SJCRH30 (cell line): ENCODE data around the gene INTS15. TPM values are rescaled to one million over a fixed set of nuclear protein-coding genes. Genes with fewer than 3 reads are reported as not detected.

Source experiments
- DNase-seq, 2 experiments: peaks; one replicate each; pipeline ENCODE4 v3.0.0-alpha.2; 2015 to 2020
- H3K27ac ChIP-seq: fragments of 250-450 bp; sonication (Bioruptor Pico); 2 replicates; pipeline ENCODE4 v1.5.1; 2020; ENCODE audit warnings: mild to moderate bottlenecking, moderate library complexity
- H3K27me3 ChIP-seq: fragments of 250-450 bp; sonication (Bioruptor Pico); 2 replicates; pipeline ENCODE4 v1.5.1; 2020; ENCODE audit warnings: mild to moderate bottlenecking, moderate library complexity
- H3K36me3 ChIP-seq: fragments of 250-450 bp; sonication (Bioruptor Pico); 2 replicates; pipeline ENCODE4 v1.5.1; 2020; ENCODE audit warnings: mild to moderate bottlenecking, moderate library complexity
- H3K4me1 ChIP-seq: fragments of 250-450 bp; sonication (Bioruptor Pico); 2 replicates; pipeline ENCODE4 v1.5.1; 2020; ENCODE audit warnings: mild to moderate bottlenecking, moderate library complexity
- H3K4me3 ChIP-seq: fragments of 250-450 bp; sonication (Bioruptor Pico); 2 replicates; pipeline ENCODE4 v1.5.1; 2020; ENCODE audit warnings: mild to moderate bottlenecking, moderate library complexity
- H3K9me3 ChIP-seq: fragments of 250-450 bp; sonication (Bioruptor Pico); replicated peaks from 2 replicates; pipeline ENCODE4 v1.5.1; 2020; ENCODE audit warnings: mild to moderate bottlenecking, moderate library complexity
- total RNA-seq: library from RNA; depleted of rRNA; stranded (reverse); fragments of >200 nt; shearing (Covaris generic); gene quantifications from 2 replicates; pipeline ENCODE4 v1.2.3, GENCODE V29; 2014

Gene INTS15
- total RNA-seq, 1 experiment from 2014 or later: 18.8 TPM

GRCh38 chr7:6590645-6591110 lies 857 bp downstream of the INTS15 start:
- Histone ChIP-seq H3K27me3 (no peaks in the 10 kb centered on the region), H3K4me1 (0 out of 2 replicates have a peak, but pooled peaks cover 2% of the 10 kb centered on the region), H3K9me3 (no peaks in the 10 kb centered on the region), H3K4me3 (peak overlapping the region; percentile 82), H3K36me3 (peaks cover 31% of the 10 kb centered on the region), H3K27ac (no peak overlapping the region)
- DNase-seq: no peak

DNA sequence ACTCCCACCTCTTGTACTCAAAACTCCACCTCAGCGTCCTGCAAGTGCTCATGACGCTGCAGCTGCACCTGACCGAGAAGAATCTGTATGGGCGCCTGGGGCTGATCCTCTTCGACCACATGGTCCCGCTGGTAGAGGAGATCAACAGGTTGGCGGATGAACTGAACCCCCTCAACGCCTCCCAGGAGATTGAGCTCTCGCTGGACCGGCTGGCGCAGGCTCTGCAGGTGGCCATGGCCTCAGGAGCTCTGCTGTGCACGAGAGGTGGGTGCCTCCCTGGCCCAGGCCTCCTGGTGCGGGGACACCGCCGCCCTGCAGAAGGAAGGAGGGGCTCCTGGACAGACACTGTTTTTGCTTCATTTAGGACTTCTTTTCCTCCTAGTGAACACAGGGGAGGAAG lies 10.3 kb downstream of the INTS15 start:
- no peaks in the 10 kb centered on the region for H3K9me3 ChIP-seq
- H3K36me3 ChIP-seq: peaks cover 31% of the 10 kb centered on the region

DNA sequence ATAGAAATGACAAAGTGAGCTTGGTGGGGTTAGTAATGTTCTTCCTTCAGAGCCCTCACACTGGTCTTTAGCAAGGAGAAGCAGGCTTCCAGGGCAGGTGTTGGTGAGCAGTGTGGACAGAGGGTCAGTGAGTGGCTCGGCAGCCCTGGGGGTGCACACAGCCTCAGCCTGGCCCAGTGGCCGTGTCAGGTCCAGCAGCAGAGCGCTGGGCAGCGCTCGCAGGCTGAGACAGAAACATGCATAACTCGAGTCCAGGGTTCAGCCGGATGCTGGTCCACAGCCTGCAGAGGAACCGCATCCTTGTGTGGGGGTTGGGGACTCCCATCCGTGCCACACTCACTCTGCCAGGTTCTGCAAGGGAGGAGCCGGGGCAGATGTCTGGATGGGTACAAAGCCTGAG lies 14.6 kb downstream of the INTS15 start:
- Histone ChIP-seq H3K27me3 (no peaks in the 10 kb centered on the region), H3K27ac (no peak overlapping the region), H3K9me3 (no peaks in the 10 kb centered on the region), H3K36me3 (peaks cover 13% of the 10 kb centered on the region; the same call in 1 of the 2 replicates), H3K4me3 (no peak overlapping the region), H3K4me1 (no peaks in the 10 kb centered on the region)
- no peak for DNase-seq

More for the DNA sequence above, 10.3 kb downstream of the INTS15 start:
- Histone ChIP-seq H3K4me1 (no peaks in the 10 kb centered on the region), H3K27me3 (no peaks in the 10 kb centered on the region), H3K4me3 (no peak overlapping the region), H3K27ac (no peak overlapping the region)
- no peak for DNase-seq

GRCh38 chr7:6606866-6607583 lies 17.2 kb downstream of the INTS15 start:
- no peak overlapping the region for H3K4me3 ChIP-seq
- no peaks in the 10 kb centered on the region for H3K4me1 ChIP-seq
- H3K27ac ChIP-seq: no peak overlapping the region
- peaks cover 6% of the 10 kb centered on the region; the same call in 1 of the 2 replicates for H3K36me3 ChIP-seq
- H3K9me3 ChIP-seq: no peaks in the 10 kb centered on the region
- no peak for DNase-seq
- H3K27me3 ChIP-seq: no peaks in the 10 kb centered on the region

DNA sequence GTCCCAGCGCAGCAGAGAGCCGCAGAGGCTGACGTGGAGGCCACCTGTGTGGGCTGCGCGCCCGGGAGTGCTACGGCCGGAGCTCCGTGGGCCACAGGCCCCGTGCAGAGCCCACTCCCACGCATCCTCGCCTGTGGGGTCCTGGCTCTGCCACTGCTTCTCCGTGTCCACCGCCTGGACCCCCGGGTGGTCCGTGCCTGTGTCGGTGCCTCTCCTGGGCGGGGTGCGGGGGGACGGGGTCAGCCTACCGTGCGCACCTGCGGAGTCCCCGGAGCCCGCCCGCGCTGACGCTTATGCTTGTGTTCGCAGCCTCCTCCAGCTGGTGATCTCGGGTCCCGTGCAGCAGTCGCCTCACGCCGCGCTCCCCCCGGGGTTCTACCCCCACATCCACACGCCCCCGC lies 17.8 kb downstream of the INTS15 start:
- H3K36me3 ChIP-seq: no peaks in the 10 kb centered on the region
- no peak overlapping the region for H3K27ac ChIP-seq
- DNase-seq: no peak
- H3K9me3 ChIP-seq: no peaks in the 10 kb centered on the region
- no peaks in the 10 kb centered on the region for H3K4me1 ChIP-seq
- H3K4me3 ChIP-seq: no peak overlapping the region
- H3K27me3 ChIP-seq: no peaks in the 10 kb centered on the region

- H3K36me3 ChIP-seq: no peaks in the 10 kb centered on the region
- no peak overlapping the region for H3K4me3 ChIP-seq
- H3K9me3 ChIP-seq: no peaks in the 10 kb centered on the region
- no peak overlapping the region for H3K27ac ChIP-seq
- no peak for DNase-seq
- no peaks in the 10 kb centered on the region for H3K4me1 ChIP-seq
- no peaks in the 10 kb centered on the region for H3K27me3 ChIP-seq
Observed at GRCh38 chr7:6608081-6608480, 18.3 kb downstream of the INTS15 start.

GRCh38 chr7:6608794-6609193 lies 19.0 kb downstream of the INTS15 start:
- H3K27me3 ChIP-seq: no peaks in the 10 kb centered on the region

DNA sequence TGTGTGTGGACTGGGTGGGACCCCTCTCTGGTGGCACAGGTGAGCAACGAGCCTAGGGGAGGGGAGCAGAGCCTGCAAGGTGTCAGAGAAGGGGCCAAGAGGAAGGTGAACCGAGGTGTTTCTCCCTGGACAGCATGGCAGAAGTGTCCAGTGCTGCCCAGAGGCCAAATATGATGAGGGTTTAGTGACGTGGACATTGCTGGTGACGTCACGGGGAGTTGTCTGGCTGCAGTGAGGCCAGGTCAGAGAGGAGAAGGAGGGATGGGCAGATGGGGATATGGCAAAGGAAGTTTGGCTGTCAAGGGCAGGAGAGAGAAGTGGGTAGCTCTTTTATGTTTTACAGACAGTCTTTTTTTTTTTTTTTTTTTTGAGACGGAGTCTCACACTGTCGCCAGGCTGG lies 23.0 kb downstream of the INTS15 start:
- Histone ChIP-seq H3K27me3 (no peaks in the 10 kb centered on the region), H3K27ac (no peak overlapping the region), H3K4me1 (peaks cover 4% of the 10 kb centered on the region; the same call in 1 of the 2 replicates), H3K4me3 (no peak overlapping the region), H3K36me3 (no peaks in the 10 kb centered on the region), H3K9me3 (no peaks in the 10 kb centered on the region)
- DNase-seq: no peak

More at GRCh38 chr7:6608794-6609193, 19.0 kb downstream of the INTS15 start:
- no peak overlapping the region for H3K27ac ChIP-seq
- no peaks in the 10 kb centered on the region for H3K36me3 ChIP-seq
- no peak overlapping the region for H3K4me3 ChIP-seq
- H3K9me3 ChIP-seq: no peaks in the 10 kb centered on the region
- no peak for DNase-seq
- H3K4me1 ChIP-seq: no peaks in the 10 kb centered on the region

DNA sequence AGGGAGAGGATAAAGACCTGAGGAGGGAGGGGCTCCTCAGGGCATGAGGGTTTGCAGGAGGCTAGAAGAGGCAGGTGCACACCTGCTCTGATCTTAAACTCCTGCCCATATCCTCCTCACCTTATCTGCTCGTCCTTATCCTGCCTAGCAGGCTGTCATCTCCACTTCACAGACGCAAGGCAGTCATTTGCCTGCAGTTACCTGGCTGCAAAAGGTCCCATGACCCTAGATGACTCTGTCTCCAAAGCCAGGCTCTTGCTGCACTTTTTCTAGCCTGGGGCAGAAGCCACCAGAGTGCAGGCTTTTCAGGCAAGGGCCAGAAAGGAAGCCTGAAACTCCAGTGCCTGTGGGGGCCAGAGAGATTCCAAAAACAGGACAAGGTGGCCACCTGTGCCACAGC lies 23.9 kb downstream of the INTS15 start:
- Histone ChIP-seq H3K27ac (no peak overlapping the region), H3K27me3 (no peaks in the 10 kb centered on the region), H3K9me3 (no peaks in the 10 kb centered on the region), H3K36me3 (no peaks in the 10 kb centered on the region), H3K4me1 (peaks cover 4% of the 10 kb centered on the region; the same call in 1 of the 2 replicates), H3K4me3 (no peak overlapping the region)
- no peak for DNase-seq

GRCh38 chr7:6614953-6615722 lies 25.3 kb downstream of the INTS15 start, which contains the start of gene ZNF853:
TSS of gene ZNF853 (plus strand) at chr7:6615610. CDS start at chr7:6616175, 565 bp downstream.
- H3K27me3 ChIP-seq: no peaks in the 10 kb centered on the region
- DNase-seq: peak; percentile 37 to 50

DNA sequence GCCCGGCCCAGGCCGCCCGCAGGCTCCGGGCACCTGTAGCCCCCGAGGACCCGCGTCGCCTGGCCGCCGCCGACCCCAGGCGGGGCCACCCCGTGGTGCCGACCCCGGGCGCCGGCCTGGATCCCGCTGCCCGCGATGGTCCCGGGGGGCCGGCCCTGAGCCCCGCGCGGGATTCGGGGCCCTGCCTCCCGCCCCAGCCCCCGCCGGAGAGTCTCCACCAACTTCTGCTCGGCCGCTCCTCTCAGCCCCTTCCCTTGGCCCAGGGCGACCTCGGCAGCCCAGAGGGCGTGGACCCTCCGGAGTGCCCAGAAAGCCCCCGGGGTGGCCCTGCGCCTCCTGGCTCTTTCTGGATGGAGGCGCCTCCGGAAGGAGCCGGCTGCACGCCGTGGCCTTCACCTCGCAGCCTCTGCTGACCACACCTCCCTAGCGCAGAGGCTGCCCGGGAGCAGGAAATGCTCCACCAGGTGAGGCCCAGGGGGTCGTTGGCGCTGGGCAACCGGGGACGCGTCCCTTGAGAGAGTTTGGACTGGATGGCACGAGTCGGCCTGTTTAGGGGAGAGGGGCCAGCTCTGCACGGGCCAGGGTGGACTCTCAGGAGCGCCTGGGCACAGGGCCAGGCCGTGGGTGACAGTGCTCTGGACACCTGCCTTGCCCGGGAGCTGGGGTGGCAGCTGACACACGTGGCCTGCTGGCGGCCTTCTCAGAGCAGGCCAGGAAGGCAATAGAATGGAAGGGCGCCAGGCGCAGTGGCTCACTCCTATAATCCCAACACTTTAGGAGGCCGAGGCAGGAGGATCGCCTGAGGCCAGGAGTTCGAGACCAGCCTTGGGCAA lies 26.1 kb downstream of the INTS15 start:
- Histone ChIP-seq H3K4me3 (peak overlapping the region; percentile 73), H3K27me3 (no peaks in the 10 kb centered on the region), H3K36me3 (no peaks in the 10 kb centered on the region), H3K27ac (no peak overlapping the region), H3K4me1 (peaks cover 4% of the 10 kb centered on the region; the same call in 1 of the 2 replicates), H3K9me3 (no peaks in the 10 kb centered on the region)
- DNase-seq: peak; percentile 56 to 66

More at GRCh38 chr7:6614953-6615722, 25.3 kb downstream of the INTS15 start, which contains the start of gene ZNF853:
- H3K4me3 ChIP-seq: peak within 1 kb of the TSS; percentile 73
- no peak within 1 kb of the TSS for H3K27ac ChIP-seq
- H3K9me3 ChIP-seq: no peaks in the 10 kb centered on the region
- H3K4me1 ChIP-seq: peaks cover 4% of the 10 kb centered on the region; the same call in 1 of the 2 replicates
- no peaks in the 10 kb centered on the region for H3K36me3 ChIP-seq

- peaks cover 4% of the 10 kb centered on the region; the same call in 1 of the 2 replicates for H3K4me1 ChIP-seq
- peaks cover 3% of the 10 kb centered on the region; the same call in 1 of the 2 replicates for H3K36me3 ChIP-seq
- DNase-seq: no peak
- no peak overlapping the region for H3K4me3 ChIP-seq
- no peak overlapping the region for H3K27ac ChIP-seq
- no peaks in the 10 kb centered on the region for H3K27me3 ChIP-seq
- no peaks in the 10 kb centered on the region for H3K9me3 ChIP-seq
Observed at GRCh38 chr7:6616854-6617643, 27.2 kb downstream of the INTS15 start.

GRCh38 chr7:6618621-6619020 lies 28.8 kb downstream of the INTS15 start:
- Histone ChIP-seq H3K4me1 (peaks cover 4% of the 10 kb centered on the region; the same call in 1 of the 2 replicates), H3K4me3 (no peak overlapping the region), H3K36me3 (peaks cover 3% of the 10 kb centered on the region; the same call in 1 of the 2 replicates), H3K9me3 (no peaks in the 10 kb centered on the region), H3K27ac (no peak overlapping the region), H3K27me3 (no peaks in the 10 kb centered on the region)
- no peak for DNase-seq
